AG08396 (cell line): Measurements from ENCODE around the gene ZC3H14.

Source experiments
- DNase-seq: peaks from one replicate; pipeline ENCODE4 v3.0.0; 2012; ENCODE audit warnings: low spot score, mixed read lengths

Gene ZC3H14

GRCh38 chr14:88607829-88608228 is 45.0 kb downstream of the ZC3H14 start:
- no peak for DNase-seq

GRCh38 chr14:88611878-88612277 is 49.0 kb downstream of the ZC3H14 start:
- no peak for DNase-seq

GRCh38 chr14:88612981-88613380 is 50.1 kb downstream of the ZC3H14 start:
- no peak for DNase-seq

GRCh38 chr14:88613552-88614010 is 50.7 kb downstream of the ZC3H14 start:
- DNase-seq, result no peak

DNA sequence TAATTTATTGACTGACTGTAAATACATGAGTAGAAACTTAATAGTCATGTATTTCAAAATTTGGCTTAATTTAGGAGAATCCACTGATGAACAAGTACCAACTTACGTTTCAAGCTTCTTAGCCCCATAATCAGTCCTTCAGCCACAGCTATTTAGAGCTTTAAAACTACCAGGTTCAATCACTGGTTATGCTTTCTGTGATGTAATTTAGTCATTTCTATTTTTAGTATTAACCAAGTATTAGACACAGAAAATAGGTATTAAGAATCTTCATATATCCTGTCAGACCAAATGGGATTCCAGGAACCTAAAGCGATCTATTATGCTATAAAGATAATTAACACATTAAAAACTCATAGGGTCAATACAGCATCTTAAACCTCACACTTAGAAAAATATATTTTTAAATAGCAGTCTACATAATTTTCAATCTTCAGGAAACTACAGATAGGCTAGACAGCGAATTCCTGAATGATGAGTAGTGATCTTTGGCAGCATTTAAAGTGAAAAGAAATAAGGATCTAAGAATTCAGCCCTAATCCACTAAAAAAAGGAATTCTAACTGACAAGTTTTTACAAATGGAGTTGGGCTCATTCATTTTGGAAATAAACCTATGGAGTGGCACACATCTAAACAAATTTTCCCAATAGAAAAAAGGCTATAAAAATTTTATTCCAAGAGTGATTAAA is 51.5 kb downstream of the ZC3H14 start:
- DNase-seq, result peak; percentile 24

DNA sequence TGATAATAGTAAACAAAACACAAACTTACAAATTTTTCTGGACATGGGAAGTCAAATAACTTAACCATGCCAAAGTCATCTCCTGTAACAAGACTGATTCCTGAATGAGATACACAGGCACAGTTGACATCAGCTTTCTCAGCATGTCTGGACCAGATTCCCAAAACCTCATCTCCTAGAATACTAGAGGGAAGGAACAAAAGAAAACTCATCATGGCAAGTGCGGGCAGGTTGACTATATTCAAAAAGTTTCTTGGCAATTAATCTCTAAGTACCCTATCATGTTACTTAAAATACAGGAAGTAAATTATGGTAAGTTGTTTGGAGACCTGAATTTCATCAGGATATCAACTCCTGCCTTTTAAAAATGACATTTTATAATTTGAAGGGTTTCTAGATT is 53.9 kb downstream of the ZC3H14 start:
- no peak for DNase-seq

DNA sequence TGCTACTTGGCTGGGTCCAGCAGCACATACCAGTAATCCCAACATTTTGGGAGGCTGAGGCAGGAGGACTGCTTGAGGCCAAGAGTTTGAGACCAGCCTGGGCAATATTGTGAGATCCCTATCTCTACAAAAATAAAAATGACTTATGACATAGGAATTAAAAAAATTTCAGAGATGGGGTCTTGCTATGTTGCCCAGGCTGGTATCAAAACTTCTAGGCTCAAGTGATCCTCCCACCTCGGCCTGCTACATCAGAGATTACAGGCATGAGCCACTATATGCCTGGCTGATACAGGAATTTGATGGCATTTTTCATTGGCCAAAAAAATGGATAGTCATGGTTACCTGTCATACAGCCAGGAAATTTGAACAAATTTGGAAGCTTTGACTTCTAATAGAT is 54.6 kb downstream of the ZC3H14 start:
- DNase-seq, result no peak

DNA sequence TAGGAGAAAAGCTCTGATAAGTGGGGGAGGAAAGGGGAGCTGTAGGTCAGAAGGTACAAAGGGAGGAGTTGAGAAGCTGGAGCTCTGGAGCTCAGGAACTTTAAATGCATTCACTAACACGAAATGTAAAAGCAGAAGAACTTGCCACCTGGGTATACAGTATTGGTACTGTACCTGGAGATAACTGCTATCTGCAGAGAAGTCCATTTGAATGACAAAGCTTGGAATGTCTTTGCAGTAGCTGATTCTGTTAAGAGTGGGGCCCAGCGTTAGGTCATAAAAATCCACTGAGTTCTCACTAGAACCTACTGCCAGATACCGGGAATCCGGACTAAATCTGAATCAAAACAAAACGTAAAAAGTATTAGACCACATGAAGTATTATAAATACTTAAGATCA is 55.6 kb downstream of the ZC3H14 start:
- no peak for DNase-seq

DNA sequence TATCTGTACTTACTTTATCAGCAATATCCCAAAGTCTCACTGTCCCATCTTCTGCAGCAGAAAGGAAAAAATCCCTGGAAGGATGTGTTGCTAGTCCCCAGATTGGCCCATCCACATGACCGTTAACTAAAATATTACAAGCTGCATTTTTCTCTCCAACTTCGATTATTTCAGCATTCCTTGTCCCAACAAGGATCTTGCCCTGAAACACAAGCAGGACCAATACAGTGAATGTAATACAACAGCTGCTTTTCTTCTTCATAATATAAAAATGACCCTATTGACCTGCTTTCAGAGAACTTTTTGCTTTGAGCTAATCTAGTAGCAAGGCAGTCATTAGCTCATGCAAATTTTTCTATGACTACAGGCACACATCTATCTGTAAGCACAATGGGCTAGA is 58.3 kb downstream of the ZC3H14 start:
- no peak for DNase-seq

GRCh38 chr14:88625671-88626070 is 62.8 kb downstream of the ZC3H14 start:
- DNase-seq, result no peak

GRCh38 chr14:88628033-88628432 is 65.2 kb downstream of the ZC3H14 start:
- DNase-seq, result no peak

DNA sequence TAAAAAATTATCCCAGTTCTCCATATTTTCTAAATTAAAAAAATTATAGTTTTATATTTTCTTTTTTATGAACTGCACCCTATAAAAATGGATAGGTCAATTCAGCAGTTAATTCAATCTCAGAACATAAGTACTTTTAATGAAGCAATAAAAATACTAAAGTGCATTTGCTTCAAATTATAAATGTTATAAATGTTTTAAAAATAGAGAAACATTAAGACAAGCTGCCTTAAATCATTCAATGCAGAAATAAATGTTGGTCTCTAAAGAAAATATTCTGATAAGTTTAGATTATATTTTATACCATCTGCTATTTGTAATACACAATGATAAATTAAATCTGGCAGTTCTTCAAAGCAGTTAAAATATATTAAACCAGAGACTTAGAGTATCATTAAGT is 65.6 kb downstream of the ZC3H14 start:
- no peak for DNase-seq

DNA sequence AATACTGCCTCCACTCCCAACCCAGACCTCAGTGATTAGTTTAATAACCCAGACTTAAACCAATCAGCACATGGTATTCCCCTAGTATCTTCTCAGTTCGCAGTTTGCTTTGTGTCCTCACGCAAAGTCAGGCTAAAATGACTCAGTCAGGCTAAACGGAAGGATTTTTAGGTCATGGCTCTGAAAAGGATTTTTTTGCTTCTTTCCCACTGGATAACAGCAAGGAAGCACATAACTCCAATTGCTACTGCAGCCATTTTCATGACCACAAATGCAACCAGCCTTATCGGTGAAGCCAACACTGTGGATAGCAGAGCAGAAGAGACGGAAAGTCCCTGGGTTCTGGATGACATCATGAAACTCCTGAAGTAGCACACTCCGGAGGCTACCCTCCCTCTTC is 67.7 kb downstream of the ZC3H14 start:
- no peak for DNase-seq

DNA sequence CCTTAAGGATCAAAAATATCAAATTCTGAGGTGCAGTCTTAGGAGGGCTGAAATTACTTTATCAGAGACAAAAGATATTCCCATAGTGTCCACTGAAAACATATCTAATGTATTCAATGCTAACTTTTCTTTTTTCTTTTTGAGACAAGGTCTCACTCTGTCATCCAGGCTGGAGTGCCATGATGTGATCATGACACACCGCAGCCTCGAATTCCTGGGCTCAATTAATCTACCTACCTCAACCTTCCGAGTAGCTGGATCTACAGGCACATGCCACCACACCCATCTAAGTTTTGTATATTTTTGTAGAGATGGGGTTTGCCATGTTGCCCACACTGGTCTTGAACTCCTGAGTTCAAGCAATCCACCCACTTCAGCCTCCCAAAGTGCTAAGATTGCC is 68.3 kb downstream of the ZC3H14 start:
- DNase-seq, result no peak

- no peak for DNase-seq
Measured at GRCh38 chr14:88632512-88632911, 69.7 kb downstream of the ZC3H14 start.

GRCh38 chr14:88639221-88639620 is 76.4 kb downstream of the ZC3H14 start:
- DNase-seq, result no peak

GRCh38 chr14:88660056-88660455 is 97.2 kb downstream of the ZC3H14 start:
- no peak for DNase-seq

DNA sequence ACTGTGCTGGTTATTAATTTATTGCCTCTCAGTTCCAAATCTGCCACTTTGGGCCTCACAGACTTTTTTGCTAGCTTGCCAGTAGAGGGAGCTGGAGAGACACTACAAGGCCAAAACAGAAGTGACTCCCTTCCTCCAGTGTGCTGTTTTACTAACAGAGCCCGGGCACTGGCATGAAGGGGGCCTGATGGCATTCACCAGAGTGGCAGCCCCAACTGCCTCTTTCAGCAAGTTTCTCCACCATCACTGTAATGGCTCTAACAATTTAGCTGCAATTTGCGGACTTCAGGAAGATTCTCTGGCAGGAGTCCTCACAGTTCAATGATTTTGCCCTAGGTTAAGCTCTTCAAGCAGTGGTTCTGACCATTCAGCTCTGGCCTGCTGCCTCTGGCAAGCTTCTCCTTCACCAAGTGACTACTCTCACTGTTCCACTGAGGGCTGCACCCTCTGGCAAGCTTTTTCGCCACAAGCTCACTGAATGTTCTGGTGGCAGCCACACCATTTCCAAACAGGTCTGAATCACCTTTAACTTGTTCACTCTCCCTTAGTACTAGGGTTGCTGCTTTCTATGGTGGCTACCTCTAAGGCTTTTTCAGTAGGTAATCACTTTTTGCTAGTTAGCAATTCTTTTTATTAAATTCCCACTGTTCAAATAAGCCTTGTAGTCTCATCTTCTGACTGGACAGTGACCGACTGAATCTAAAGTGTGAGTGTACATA is 104.9 kb downstream of the ZC3H14 start:
- peak; percentile 77 for DNase-seq

GRCh38 chr14:88668448-88669116 is 105.7 kb downstream of the ZC3H14 start:
- no peak for DNase-seq

GRCh38 chr14:88669346-88669745 is 106.5 kb downstream of the ZC3H14 start:
- no peak for DNase-seq
